Hematopoietic multipotent progenitor cell treated with erythropoietin and hydrocortisone succinate and interleukin-3 and kit ligand, for 15 days (in vitro differentiated cells): ENCODE results near the gene HBD.
A peak's percentile ranks its signal among the peaks of the same experiment; 100 is the strongest.

Experiments used
- DNase-seq: peaks from one replicate; pipeline ENCODE4 v3.0.0-alpha.2; 2015; ENCODE audit warnings: low spot score

The HBD gene

DNA sequence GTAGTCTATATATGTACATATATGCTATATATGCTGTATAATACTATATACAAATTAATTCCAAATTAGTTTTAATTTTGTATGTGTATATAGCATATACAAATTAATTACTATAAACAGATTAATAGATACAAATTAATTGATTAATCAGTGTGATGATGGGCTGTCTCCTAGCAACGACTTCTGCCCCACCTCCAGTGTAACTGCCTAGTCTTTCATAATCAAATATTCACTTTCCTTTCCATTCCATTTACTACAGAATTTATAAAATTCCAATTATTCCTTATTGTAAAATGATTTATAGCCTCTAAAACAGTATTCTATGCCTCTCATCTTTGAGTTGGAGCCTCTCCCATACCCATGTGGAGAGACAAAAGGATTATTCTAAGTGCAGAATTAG is 976 bp downstream of the HBD start:
- peak; percentile 62 for DNase-seq

DNA sequence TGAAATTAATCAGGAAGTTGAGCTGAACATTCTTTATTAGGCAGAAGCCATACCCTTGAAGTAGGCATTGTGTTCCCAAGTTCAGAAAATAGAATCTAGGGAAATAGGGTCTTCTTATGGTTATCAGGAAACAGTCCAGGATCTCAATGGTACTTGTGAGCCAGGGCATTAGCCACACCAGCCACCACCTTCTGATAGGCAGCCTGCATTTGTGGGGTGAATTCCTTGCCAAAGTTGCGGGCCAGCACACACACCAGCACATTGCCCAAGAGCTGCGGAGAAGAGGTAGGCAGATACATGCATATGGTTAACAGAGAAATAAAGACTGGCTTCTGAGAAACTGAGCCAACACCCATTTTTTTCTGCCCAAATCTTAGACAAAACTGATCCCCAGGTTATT is 1.5 kb downstream of the HBD start:
- peak; percentile 82 for DNase-seq

DNA sequence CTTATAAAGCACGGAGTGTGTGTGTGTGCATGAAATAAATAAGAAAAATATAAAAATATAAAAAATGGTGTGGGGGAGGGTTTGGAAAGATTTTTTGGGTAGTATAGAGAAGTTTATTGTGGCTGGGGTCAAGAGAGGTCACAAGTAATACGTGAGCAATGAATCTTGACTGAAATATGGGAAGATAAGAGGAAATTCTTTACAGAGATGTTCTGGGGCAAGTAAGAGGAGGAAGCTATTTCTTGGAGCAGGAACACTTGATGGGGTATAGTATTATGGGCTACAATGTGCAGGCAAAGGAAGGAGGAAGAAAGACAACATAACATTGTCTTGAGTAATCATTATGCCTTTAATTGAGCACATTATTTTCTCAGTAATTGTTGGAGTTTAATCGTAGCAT is 2.1 kb downstream of the HBD start:
- peak; percentile 62 for DNase-seq

DNA sequence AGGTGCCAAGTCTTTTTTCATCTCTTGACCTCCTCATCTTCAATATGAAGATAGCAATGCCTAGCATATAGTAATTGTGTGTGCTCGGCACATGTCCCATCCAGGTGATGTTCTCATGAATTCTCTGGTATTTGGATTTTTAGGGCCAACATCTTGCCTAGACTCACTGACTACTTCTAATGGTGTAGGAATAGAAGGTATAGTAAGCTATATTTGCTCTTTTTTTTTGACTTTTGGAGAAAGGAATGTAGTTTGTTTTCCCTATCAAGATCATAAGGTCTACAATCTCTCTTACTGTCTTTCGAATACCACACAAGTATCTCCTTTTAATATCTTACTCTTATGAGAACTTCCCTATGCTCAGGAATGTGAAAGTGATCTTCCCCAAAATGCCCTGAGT is 3.2 kb downstream of the HBD start:
- DNase-seq, result peak; percentile 68

DNA sequence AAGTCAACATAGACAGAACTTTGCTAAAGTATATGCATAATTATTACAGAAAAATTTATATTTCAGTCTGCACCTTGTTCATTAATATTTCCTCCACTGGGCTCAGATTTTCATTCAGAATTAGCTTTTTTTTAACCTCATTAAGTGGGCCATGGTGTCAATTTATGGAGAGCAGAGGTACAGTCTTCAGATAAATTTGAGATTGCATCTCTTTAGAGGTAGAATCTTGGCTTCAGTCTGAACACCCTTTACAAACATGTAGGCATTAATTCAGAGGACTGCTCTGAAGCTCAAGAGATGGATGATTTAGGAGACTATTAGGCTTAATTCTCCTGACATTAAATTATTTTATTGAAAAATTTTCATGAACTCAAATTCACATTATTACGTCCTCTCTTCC is 4.0 kb downstream of the HBD start:
- peak; percentile 50 for DNase-seq

DNA sequence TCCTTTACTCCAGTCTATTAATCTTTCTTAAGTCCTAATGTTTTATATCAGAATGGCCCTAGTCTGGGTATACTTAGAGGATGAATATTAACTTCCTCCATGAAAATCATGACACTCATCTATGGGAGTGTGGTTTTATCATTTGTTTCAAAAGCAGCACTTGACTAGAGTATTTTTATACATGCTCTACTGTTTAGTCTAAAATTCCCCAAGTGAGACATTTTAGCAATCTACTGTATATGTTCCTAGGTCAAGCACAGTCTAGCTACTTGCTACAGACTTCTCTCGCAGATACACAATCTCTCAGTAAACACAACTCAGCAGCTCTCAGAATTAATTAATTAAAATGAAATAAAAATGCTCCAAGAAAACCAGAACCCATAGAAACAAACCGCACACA is 4.5 kb downstream of the HBD start:
- peak; percentile 58 for DNase-seq

DNA sequence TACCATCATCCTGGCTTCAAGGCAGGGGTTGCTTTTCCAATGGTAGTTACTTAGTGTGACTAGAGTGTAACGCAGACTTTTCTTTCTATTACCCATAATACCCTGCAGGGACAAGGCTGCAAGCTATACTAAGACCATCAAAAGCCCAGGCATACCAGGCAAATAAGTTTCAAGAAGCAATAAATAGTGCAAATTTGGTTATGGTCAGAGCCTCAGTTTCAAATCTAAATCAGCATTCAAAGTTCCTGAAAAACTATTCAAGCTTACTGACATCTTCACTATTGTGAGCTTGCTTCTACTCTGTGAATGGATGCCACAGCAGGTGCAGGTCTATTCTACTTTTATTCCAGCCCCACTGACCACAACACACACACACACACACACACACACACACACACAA is 4.9 kb downstream of the HBD start:
- DNase-seq, result peak; percentile 50

DNA sequence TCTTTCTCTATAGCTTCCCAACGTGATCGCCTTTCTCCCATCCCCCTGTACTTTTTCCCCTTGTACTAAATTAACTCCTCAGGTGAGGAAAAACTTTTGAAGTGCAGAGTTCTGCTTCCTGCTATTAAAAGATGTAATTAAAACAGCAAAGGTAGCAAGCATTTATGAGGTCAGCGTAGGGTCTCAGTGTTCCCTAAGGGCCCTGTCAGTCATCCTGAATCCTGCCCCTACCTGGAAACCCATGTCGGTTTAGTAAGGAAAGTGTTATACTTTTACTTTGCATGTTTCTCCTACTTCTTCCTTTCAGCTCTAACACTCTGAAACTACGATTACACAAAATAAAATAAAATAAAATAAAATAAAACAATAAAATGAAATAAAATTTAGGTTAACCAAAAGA is 6.2 kb downstream of the HBD start:
- DNase-seq, result peak; percentile 51

DNA sequence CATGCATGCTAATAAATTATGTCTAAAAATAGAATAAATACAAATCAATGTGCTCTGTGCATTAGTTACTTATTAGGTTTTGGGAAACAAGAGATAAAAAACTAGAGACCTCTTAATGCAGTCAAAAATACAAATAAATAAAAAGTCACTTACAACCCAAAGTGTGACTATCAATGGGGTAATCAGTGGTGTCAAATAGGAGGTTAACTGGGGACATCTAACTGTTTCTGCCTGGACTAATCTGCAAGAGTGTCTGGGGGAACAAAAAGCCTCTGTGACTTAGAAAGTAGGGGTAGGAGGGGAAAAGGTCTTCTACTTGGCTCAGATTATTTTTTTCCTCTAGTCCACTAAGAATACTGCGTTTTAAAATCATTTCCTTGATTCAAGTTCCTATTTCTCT is 6.6 kb downstream of the HBD start:
- DNase-seq, result peak; percentile 70

DNA sequence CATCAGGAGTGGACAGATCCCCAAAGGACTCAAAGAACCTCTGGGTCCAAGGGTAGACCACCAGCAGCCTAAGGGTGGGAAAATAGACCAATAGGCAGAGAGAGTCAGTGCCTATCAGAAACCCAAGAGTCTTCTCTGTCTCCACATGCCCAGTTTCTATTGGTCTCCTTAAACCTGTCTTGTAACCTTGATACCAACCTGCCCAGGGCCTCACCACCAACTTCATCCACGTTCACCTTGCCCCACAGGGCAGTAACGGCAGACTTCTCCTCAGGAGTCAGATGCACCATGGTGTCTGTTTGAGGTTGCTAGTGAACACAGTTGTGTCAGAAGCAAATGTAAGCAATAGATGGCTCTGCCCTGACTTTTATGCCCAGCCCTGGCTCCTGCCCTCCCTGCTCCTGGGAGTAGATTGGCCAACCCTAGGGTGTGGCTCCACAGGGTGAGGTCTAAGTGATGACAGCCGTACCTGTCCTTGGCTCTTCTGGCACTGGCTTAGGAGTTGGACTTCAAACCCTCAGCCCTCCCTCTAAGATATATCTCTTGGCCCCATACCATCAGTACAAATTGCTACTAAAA is 7.5 kb downstream of the HBD start, which contains the start of gene HBB:
TSS of gene HBB (minus strand) at position 340 of the 579 bp plus-strand sequence. CDS start at position 290, 50 bp downstream.
- DNase-seq, result peak; percentile 98

DNA sequence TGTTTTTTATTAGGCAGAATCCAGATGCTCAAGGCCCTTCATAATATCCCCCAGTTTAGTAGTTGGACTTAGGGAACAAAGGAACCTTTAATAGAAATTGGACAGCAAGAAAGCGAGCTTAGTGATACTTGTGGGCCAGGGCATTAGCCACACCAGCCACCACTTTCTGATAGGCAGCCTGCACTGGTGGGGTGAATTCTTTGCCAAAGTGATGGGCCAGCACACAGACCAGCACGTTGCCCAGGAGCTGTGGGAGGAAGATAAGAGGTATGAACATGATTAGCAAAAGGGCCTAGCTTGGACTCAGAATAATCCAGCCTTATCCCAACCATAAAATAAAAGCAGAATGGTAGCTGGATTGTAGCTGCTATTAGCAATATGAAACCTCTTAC is 8.8 kb downstream of the HBD start:
- peak; percentile 83 for DNase-seq

DNA sequence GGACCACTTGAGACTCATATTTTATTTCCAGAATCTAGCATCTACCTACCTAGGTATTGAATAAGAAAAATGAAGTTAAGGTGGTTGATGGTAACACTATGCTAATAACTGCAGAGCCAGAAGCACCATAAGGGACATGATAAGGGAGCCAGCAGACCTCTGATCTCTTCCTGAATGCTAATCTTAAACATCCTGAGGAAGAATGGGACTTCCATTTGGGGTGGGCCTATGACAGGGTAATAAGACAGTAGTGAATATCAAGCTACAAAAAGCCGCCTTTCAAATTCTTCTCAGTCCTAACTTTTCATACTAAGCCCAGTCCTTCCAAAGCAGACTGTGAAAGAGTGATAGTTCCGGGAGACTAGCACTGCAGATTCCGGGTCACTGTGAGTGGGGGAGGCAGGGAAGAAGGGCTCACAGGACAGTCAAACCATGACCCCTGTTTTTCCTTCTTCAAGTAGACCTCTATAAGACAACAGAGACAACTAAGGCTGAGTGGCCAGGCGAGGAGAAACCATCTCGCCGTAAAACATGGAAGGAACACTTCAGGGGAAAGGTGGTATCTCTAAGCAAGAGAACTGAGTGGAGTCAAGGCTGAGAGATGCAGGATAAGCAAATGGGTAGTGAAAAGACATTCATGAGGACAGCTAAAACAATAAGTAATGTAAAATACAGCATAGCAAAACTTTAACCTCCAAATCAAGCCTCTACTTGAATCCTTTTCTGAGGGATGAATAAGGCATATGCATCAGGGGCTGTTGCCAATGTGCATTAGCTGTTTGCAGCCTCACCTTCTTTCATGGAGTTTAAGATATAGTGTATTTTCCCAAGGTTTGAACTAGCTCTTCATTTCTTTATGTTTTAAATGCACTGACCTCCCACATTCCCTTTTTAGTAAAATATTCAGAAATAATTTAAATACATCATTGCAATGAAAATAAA is 9.5 kb downstream of the HBD start:
- peak; percentile 90 for DNase-seq

DNA sequence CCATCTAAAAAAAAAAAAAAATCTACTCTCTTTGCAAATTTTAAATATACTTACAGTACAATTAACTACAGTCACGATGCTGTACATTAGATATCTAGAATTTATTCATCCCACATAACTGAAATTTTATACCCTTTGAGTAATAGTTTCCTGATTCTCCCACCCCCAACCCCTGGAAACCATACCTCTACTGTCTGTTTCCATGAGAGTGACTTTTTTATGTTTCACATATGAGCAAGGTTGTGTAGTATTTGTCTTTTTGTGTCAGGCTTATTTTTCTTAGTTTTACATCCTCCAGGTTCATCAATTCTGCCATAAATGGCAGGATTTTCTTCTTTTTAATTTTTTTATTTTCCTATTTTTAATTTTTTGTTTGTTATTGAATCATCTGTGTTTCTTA is 10.6 kb downstream of the HBD start:
- DNase-seq, result peak; percentile 85

DNA sequence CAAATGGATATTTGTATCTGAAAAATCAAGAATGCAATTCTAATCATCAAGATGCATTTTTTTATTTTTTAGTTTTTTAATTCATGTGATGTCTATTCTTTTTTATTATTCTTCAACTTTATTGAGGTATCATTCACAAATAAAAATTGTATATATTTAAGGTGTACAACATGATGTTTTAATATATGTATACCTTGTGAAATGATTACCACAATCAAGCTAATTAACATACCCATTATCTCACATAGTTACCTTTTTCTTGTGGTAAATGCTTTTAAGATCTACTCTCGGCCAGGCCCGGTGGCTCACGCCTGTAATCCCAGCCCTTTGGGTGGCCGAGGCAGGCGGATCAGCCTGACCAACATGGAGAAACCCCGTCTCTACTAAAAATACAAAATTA is 11.1 kb downstream of the HBD start:
- DNase-seq, result peak; percentile 68

DNA sequence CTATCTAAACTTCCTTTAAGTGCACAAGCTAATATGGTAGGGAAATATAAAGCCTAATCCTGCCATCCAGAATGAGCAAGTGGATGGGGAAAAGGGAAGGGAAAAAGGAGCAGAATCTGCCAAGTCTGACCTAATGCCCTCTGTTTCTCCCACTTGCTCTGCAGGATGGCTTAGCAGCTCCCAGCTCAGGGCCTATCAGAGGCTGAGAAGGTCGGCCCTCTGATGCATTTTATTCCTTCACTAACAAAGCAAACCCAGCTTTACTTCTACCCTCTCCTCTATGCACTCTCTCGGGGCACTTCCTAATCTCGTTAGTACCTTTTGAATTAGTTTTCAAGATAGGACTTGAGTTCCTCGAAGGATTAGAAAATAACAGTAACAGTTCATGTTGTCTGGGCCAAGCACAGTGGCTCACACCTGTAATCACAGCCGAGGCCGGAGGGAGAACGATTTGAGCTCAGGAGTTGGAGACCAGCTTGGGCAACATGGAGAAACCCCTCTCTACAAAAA is 23.9 kb downstream of the HBD start:
- no peak for DNase-seq

DNA sequence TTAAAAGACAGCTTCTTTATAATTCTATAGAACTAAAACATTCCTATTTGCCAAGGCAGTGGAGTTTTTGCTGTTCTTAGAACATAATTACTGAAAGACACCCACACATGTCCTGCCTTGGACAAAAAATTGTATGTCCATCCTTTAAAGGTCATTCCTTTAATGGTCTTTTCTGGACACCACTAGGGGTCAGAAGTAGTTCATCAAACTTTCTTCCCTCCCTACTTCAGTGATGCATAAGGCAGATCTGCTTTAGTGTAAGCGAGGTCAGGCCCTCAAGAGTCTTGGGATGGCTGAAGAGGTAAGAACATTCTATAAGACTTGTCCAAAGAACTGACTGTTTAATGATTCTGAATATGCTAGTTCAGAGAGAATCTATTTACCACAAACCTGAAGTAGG is 29.5 kb downstream of the HBD start:
- DNase-seq, result peak; percentile 89

DNA sequence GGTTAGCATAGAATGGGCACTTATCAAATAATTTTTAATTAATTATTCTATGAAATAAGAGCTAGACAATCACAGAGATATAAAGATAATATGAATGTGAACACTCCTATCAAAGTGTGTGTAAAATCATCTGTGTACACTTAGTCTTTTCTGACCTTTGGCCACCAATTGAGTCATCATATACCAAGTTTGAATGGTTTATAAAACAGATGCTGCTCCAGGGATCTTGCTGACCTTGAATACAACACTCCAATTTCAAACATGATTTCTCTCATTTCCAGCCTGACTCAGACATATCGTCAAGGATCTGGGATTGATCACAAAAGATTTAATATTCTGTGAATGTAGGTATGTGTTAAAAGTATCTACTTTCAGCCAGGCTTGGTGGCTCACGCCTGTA is 30.9 kb downstream of the HBD start:
- DNase-seq, result no peak

DNA sequence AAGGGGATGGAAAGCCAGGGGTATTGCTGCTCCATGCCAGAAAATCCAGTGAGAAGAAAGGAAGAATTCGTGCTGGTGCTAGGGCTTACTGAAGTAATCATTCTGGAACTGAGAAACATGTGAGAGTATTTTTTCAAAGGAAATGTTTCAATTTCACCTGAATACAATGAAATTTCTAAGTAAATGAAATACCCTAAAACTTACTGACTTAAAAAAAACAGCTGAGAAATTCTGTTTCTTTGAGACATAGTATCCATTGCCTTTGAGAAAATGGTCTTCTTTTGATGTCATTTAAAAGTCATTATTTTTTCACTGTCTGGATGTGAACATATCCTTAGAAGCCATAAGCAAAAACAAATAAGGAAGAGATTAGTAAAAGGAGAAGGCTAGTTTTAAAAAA is 33.7 kb downstream of the HBD start, which contains the start of gene OR51V1:
TSS of gene OR51V1 (minus strand) at position 101 of the 400 bp plus-strand sequence. CDS start at position 101, 0 bp downstream.
- DNase-seq, result no peak

DNA sequence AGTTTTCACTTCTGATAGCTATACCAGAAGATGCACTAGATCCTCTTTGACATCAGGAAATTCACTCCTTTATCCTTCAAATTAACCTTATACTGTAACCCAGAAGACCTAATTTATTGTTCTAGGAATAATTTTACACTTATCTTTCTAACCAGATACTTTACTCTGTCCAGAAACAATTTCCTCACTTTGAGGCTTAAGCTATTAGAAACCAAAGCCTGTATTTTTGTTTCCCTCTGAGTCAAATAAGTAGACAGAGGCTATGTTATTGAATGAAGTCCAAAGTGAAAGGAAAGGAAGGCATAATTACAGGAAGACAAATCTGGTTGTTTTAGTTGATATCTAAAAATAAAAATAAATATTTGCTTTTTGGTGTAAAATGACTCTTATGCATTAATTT is 36.0 kb downstream of the HBD start:
- DNase-seq, result no peak

DNA sequence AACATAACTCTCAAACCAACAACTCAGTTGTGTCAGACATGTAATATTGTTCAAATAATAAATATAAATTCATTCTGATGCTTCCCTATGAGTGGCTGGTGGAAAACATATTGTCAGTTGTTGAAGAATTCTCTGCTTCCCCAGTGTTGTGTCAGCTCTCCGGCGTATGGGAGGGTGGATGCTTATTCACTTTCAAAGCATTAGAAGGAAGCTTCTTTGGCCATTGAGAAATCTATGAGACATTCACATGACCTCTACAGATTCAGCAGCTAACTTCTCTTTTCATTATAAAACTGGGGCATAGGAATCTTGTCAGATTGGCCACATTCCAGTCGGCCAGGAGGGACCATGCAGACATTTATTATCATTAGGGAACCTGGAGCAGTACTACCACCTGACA is 36.7 kb downstream of the HBD start:
- no peak for DNase-seq

DNA sequence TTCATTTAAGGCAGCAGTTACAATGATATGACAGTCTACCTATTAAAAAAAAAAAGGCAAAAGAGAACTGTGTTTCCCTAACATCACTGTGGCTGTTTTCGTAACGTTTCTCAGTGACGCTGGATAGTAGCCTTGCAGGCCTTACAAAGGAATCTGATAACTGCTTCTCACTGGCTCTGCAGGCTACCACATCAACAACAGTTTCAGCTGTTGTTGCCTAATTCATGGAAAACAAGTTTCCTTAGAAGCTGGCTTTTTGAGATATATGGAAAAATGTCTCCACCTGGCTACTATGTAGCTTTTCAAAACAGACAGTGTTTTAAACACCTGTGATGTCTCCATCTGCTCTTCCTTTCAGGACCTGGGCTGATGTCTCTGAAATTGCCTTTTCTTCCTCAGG is 37.6 kb downstream of the HBD start:
- DNase-seq, result no peak

DNA sequence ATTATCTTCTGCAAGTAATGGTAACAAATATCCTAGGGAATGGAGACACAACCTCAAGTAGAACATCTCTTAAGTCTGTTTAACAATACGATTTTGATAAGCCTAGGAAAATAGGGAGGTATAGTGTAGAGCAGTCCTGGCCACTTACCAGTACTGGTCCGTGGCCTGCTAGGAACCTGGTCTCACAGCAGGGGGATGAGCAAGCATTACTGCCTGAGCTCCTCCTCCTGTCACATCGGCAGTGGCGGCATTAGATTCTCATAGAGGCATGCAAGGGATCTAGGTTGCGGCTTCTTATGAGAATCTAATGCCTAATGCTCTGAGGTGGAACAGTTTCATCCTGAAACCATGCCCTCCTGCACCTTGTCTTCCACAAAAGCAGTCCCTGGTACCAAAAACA is 38.2 kb downstream of the HBD start:
- DNase-seq, result no peak

DNA sequence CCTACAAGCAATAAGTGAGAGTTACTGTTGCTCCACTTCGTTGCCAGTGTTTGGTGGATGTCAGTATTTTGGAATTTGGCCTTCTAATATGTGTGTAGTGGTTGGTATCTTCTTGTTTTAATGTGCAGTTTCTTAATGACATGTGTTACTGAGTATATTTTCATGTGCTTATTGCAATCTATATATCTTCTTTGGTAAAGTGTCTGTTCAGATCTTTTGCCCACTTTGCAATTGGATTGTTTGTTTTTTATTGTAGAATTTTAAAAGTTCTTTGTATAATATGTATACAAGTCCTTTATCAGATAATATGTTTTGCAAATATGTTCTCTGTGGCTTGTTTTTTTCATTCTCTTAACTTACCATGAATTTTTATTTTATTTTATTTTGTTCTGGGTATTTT is 41.5 kb downstream of the HBD start:
- DNase-seq, result no peak
